Measurements from ENCODE around the gene RARB. TPM values are rescaled to one million over a fixed set of nuclear protein-coding genes. Genes with fewer than 3 reads are reported as not detected.

Gene RARB
- total and polyA plus RNA-seq, 9 of the 15 experiments (the other 6 are each of a cell fraction or from before 2014, with no cell fraction given): 0.15 to 1.3 (median 0.27) TPM

DNA sequence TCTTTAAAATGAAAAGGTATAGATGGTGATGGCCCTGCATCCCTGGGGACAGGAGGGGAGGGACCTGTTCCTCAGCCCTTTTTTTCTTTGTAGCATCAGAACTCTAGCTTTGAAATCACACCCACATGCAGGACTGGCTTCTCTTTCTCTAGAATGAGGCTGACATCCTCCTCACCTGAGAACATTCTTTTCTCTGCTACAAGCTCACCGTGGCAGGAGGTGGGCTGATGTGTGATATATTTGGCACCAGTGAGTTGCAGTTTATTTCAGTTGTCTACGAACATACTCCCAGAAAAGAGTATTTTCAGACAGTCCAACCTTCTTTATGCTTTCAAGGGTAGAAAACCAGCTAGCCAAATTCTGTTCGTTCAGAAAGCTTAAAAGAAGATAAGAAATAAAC is 43.6 kb upstream of the RARB start:
- Histone ChIP-seq H3K9me3 (replicated peaks; ENCODE audit: control insufficient read depth, insufficient read depth, low read depth, low read length) (no peaks in the 10 kb centered on the region), H3K4me2 (ENCODE audit: insufficient read depth, low read length) (no peak overlapping the region), H2AFZ (ENCODE audit: low read depth, low read length) (no peak overlapping the region), H3K9me1 (ENCODE audit: control insufficient read depth, insufficient read depth, low read length) (no peaks in the 10 kb centered on the region), H3K27ac (ENCODE audit: extremely low read depth, low read depth, low read length) (no peak overlapping the region), H3K9ac (ENCODE audit: insufficient read depth in 1 of 2, low read depth in 2 of 2, low read length in 2 of 2) (no peak overlapping the region), H3K4me3 (no peak overlapping the region), H3K36me3 (ENCODE audit: control insufficient read depth, insufficient read depth, low read length) (no peaks in the 10 kb centered on the region), H4K20me1 (replicated peaks; ENCODE audit: control insufficient read depth, insufficient read depth, low read length) (no peaks in the 10 kb centered on the region), H3K79me2 (ENCODE audit: control insufficient read depth, insufficient read depth, low read length) (no peaks in the 10 kb centered on the region), H3K27me3 (ENCODE audit: control insufficient read depth in 2 of 2, insufficient read depth in 2 of 2, low read length in 2 of 2) (no peaks in the 10 kb centered on the region), H3K4me1 (replicated peaks in 1 of 2; ENCODE audit: control insufficient read depth in 2 of 2, insufficient read depth in 2 of 2, low read length in 2 of 2) (no peaks in the 10 kb centered on the region)
- ChIA-PET POLR2A (interaction anchor here (1.1 kb wide), 1 partner anchor 9 kb away, joined by 4 read pairs; no protein-coding TSS in a partner anchor), CTCF (ENCODE audit: low intra/inter-chr PET ratio) (no interaction called here)
- in situ Hi-C loops (cut with MboI) (no loop called here), intact Hi-C loops (cut with micrococcal nuclease) (no loop called here)
- no peak for TF ChIP-seq PTRF (tag; IDR thresholded peaks at IDR 0.05)
- no peak for TF ChIP-seq FIP1L1 (IDR thresholded peaks at IDR 0.05; ENCODE audit: low read depth, low read length, poor library complexity, severe bottlenecking)
- TF ChIP-seq ZNF586 (CRISPR knock-in tag; conservative IDR thresholded peaks at IDR 0.05): no peak
- TF ChIP-seq HDAC3 (IDR thresholded peaks at IDR 0.05; ENCODE audit: borderline replicate concordance, partially characterized antibody): no peak
- TF ChIP-seq HDAC6 (IDR thresholded peaks at IDR 0.05; ENCODE audit: low read depth, low read length): no peak
- no peak for TF ChIP-seq NFE2L1 (tag; IDR thresholded peaks at IDR 0.05; ENCODE audit: borderline replicate concordance, low read depth)
- TF ChIP-seq KLF1 (tag; IDR thresholded peaks at IDR 0.05): no peak
- no peak for TF ChIP-seq ZNF274 (IDR thresholded peaks at IDR 0.05; ENCODE audit: borderline replicate concordance, low read depth, low read length)
- TF ChIP-seq, protein P1, sequence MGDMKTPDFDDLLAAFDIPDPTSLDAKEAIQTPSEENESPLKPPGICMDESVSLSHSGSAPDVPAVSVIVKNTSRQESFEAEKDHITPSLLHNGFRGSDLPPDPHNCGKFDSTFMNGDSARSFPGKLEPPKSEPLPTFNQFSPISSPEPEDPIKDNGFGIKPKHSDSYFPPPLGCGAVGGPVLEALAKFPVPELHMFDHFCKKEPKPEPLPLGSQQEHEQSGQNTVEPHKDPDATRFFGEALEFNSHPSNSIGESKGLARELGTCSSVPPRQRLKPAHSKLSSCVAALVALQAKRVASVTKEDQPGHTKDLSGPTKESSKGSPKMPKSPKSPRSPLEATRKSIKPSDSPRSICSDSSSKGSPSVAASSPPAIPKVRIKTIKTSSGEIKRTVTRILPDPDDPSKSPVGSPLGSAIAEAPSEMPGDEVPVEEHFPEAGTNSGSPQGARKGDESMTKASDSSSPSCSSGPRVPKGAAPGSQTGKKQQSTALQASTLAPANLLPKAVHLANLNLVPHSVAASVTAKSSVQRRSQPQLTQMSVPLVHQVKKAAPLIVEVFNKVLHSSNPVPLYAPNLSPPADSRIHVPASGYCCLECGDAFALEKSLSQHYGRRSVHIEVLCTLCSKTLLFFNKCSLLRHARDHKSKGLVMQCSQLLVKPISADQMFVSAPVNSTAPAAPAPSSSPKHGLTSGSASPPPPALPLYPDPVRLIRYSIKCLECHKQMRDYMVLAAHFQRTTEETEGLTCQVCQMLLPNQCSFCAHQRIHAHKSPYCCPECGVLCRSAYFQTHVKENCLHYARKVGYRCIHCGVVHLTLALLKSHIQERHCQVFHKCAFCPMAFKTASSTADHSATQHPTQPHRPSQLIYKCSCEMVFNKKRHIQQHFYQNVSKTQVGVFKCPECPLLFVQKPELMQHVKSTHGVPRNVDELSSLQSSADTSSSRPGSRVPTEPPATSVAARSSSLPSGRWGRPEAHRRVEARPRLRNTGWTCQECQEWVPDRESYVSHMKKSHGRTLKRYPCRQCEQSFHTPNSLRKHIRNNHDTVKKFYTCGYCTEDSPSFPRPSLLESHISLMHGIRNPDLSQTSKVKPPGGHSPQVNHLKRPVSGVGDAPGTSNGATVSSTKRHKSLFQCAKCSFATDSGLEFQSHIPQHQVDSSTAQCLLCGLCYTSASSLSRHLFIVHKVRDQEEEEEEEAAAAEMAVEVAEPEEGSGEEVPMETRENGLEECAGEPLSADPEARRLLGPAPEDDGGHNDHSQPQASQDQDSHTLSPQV (IDR thresholded peaks at IDR 0.05): no peak
- no peak for TF ChIP-seq ETV1 (tag; conservative IDR thresholded peaks at IDR 0.05; ENCODE audit: low read depth)
- TF ChIP-seq PHTF2 (CRISPR knock-in tag; IDR thresholded peaks at IDR 0.05): no peak
- TF ChIP-seq ESRRB (CRISPR knock-in tag; IDR thresholded peaks at IDR 0.05; ENCODE audit: borderline replicate concordance): no peak
- no peak for TF ChIP-seq GATAD2A (IDR thresholded peaks at IDR 0.05)
- TF ChIP-seq ESRRA (IDR thresholded peaks at IDR 0.05; ENCODE audit: borderline replicate concordance, low read depth): no peak
- no peak for TF ChIP-seq FOXJ3 (CRISPR knock-in tag; IDR thresholded peaks at IDR 0.05)
- no peak for TF ChIP-seq KLF16 (IDR thresholded peaks at IDR 0.05)
- 2% methylated on average over 3 of the region's 3 CpGs for WGBS (ENCODE audit: insufficient coverage, low coverage, missing lambda C conversion rate)
- FAIRE-seq (no peak), ATAC-seq (no peak), DNase-seq (ENCODE audit: extremely low read depth in 1 of 4, low spot score in 3 of 4) (no peak)
- no TSS peak for BruUV-seq (replicated peaks)

Measured in K562 (cell line).